SIG-M5 treated with dmso at 0.1 percent for 504 hours (cell line): Measurements from ENCODE around the gene TRAPPC2L.

Experiments
- DNase-seq: peaks from one replicate; lab custom pipeline; 2025; ENCODE audit not compliant: unreplicated experiment; lab: John Stamatoyannopoulos, UW

Gene TRAPPC2L

GRCh38 chr16:88856122-88856827 is 652 bp upstream of the TRAPPC2L start:
- no peak for DNase-seq

GRCh38 chr16:88857728-88858339 is 907 bp downstream of the TRAPPC2L start:
- peak; percentile 80 for DNase-seq

- no peak for DNase-seq
These were observed 2.6 kb downstream of the TRAPPC2L start for GRCh38 chr16:88859381-88860091.

GRCh38 chr16:88861359-88861758 is 4.4 kb downstream of the TRAPPC2L start:
- DNase-seq: no peak

GRCh38 chr16:88862968-88863367 is 6.0 kb downstream of the TRAPPC2L start:
- no peak for DNase-seq

GRCh38 chr16:88863426-88863825 is 6.5 kb downstream of the TRAPPC2L start:
- no peak for DNase-seq

- DNase-seq: no peak
These were observed 7.2 kb downstream of the TRAPPC2L start for GRCh38 chr16:88864099-88864498.

- DNase-seq: no peak
These were observed 7.6 kb downstream of the TRAPPC2L start for GRCh38 chr16:88864521-88864920.

- DNase-seq: no peak
These were observed 8.4 kb downstream of the TRAPPC2L start for GRCh38 chr16:88865310-88865709.

- DNase-seq: no peak
These were observed 8.8 kb downstream of the TRAPPC2L start for GRCh38 chr16:88865742-88866141.

- no peak for DNase-seq
These were observed 9.4 kb downstream of the TRAPPC2L start, which contains the start of gene PABPN1L for GRCh38 chr16:88866151-88866920. PABPN1L (minus strand) TSS chr16:88866660; CDS start chr16:88866606, 54 bp downstream.

GRCh38 chr16:88867581-88868246 is 10.8 kb downstream of the TRAPPC2L start:
- DNase-seq: no peak

GRCh38 chr16:88868974-88869672 is 12.2 kb downstream of the TRAPPC2L start:
- DNase-seq: no peak

GRCh38 chr16:88869673-88869980 is 12.7 kb downstream of the TRAPPC2L start:
- DNase-seq: no peak

GRCh38 chr16:88870608-88871348 is 13.9 kb downstream of the TRAPPC2L start:
- no peak for DNase-seq

GRCh38 chr16:88871349-88871702 is 14.4 kb downstream of the TRAPPC2L start:
- DNase-seq: no peak

GRCh38 chr16:88871730-88872416 is 14.9 kb downstream of the TRAPPC2L start:
- DNase-seq: no peak

- DNase-seq: no peak
These were observed 15.9 kb downstream of the TRAPPC2L start for GRCh38 chr16:88872650-88873331.
